H7 (cell line): ENCODE measurements around the gene MDM2. TPM values are rescaled to one million over a fixed set of nuclear protein-coding genes. Genes with fewer than 3 reads are reported as not detected.

ENCODE experiments used
- DNase-seq: peaks from one replicate; pipeline ENCODE4 v3.0.0; 2012
- H3K27me3 ChIP-seq: 2 replicates; pipeline ENCODE4 v1.6.0; 2011; ENCODE audit warnings: mild to moderate bottlenecking, low read length; ENCODE audit not compliant: control insufficient read depth, insufficient read depth
- H3K36me3 ChIP-seq: replicated peaks from 2 replicates; pipeline ENCODE4 v1.5.1; 2011; ENCODE audit warnings: low read length; ENCODE audit not compliant: control insufficient read depth, insufficient read depth
- H3K4me3 ChIP-seq: 2 replicates; pipeline ENCODE4 v1.5.1; 2011; ENCODE audit warnings: low read depth, mild to moderate bottlenecking, control low read depth, low read length, moderate library complexity; ENCODE audit not compliant: insufficient read depth
- total RNA-seq: library from RNA; depleted of rRNA; stranded (reverse); fragments of >200 nt; shearing (Covaris generic); gene quantifications from 2 replicates; pipeline ENCODE4 v1.2.3, GENCODE V29; 2014

MDM2 gene
- total RNA-seq, 1 experiment from 2014 or later = 40.6 TPM

GRCh38 chr12:68821357-68822188 is 13.6 kb downstream of the MDM2 start:
- peaks cover 38% of the 10 kb centered on the region for H3K36me3 ChIP-seq
- H3K27me3 ChIP-seq = no peaks in the 10 kb centered on the region
- DNase-seq = no peak
- no peak overlapping the region for H3K4me3 ChIP-seq

- H3K36me3 ChIP-seq = peaks cover 40% of the 10 kb centered on the region
- no peaks in the 10 kb centered on the region for H3K27me3 ChIP-seq
- no peak for DNase-seq
- H3K4me3 ChIP-seq = no peak overlapping the region
Observed at GRCh38 chr12:68823696-68824095, 15.7 kb downstream of the MDM2 start.

- no peak overlapping the region for H3K4me3 ChIP-seq
- no peak for DNase-seq
- H3K36me3 ChIP-seq = peaks cover 40% of the 10 kb centered on the region
- H3K27me3 ChIP-seq = no peaks in the 10 kb centered on the region
Observed at GRCh38 chr12:68824131-68824530, 16.2 kb downstream of the MDM2 start.

- Histone ChIP-seq H3K36me3 (peaks cover 40% of the 10 kb centered on the region), H3K4me3 (no peak overlapping the region), H3K27me3 (no peaks in the 10 kb centered on the region)
- DNase-seq = no peak
Observed at GRCh38 chr12:68824597-68825250, 16.7 kb downstream of the MDM2 start.

- no peak for DNase-seq
- Histone ChIP-seq H3K27me3 (no peaks in the 10 kb centered on the region), H3K36me3 (peaks cover 35% of the 10 kb centered on the region), H3K4me3 (no peak overlapping the region)
Observed at GRCh38 chr12:68825569-68826217, 17.7 kb downstream of the MDM2 start.

- DNase-seq = no peak
- Histone ChIP-seq H3K4me3 (no peak overlapping the region), H3K36me3 (peaks cover 33% of the 10 kb centered on the region), H3K27me3 (no peaks in the 10 kb centered on the region)
Observed at GRCh38 chr12:68827895-68828671, 20.1 kb downstream of the MDM2 start.

GRCh38 chr12:68828672-68829068 is 20.7 kb downstream of the MDM2 start:
- no peak overlapping the region for H3K4me3 ChIP-seq
- DNase-seq = no peak
- no peaks in the 10 kb centered on the region for H3K27me3 ChIP-seq
- H3K36me3 ChIP-seq = peaks cover 30% of the 10 kb centered on the region

GRCh38 chr12:68831272-68831671 is 23.3 kb downstream of the MDM2 start:
- Histone ChIP-seq H3K36me3 (peaks cover 25% of the 10 kb centered on the region), H3K27me3 (no peaks in the 10 kb centered on the region), H3K4me3 (no peak overlapping the region)
- peak; percentile 15 for DNase-seq

GRCh38 chr12:68831751-68832503 is 23.9 kb downstream of the MDM2 start:
- peaks cover 26% of the 10 kb centered on the region for H3K36me3 ChIP-seq
- H3K4me3 ChIP-seq = no peak overlapping the region
- no peaks in the 10 kb centered on the region for H3K27me3 ChIP-seq
- DNase-seq = no peak

GRCh38 chr12:68832504-68832867 is 24.5 kb downstream of the MDM2 start:
- H3K4me3 ChIP-seq = no peak overlapping the region
- H3K36me3 ChIP-seq = peaks cover 31% of the 10 kb centered on the region
- DNase-seq = no peak
- no peaks in the 10 kb centered on the region for H3K27me3 ChIP-seq

- Histone ChIP-seq H3K4me3 (no peak overlapping the region), H3K36me3 (peaks cover 33% of the 10 kb centered on the region), H3K27me3 (no peaks in the 10 kb centered on the region)
- DNase-seq = no peak
Observed at GRCh38 chr12:68833508-68833907, 25.5 kb downstream of the MDM2 start.

- peak; percentile 25 for DNase-seq
- H3K4me3 ChIP-seq = no peak overlapping the region
- peaks cover 39% of the 10 kb centered on the region for H3K36me3 ChIP-seq
- no peaks in the 10 kb centered on the region for H3K27me3 ChIP-seq
Observed at GRCh38 chr12:68835333-68835908, 27.4 kb downstream of the MDM2 start.

- Histone ChIP-seq H3K36me3 (peaks cover 37% of the 10 kb centered on the region), H3K4me3 (no peak overlapping the region), H3K27me3 (no peaks in the 10 kb centered on the region)
- DNase-seq = no peak
Observed at GRCh38 chr12:68837215-68837614, 29.2 kb downstream of the MDM2 start.
